Calu3 (cell line): Measurements from ENCODE around the gene KSR2. TPM values are rescaled to one million over a fixed set of nuclear protein-coding genes. Genes with fewer than 3 reads are reported as not detected.
A peak's percentile ranks its signal among the peaks of the same experiment; 100 is the strongest.

Experiments used
- BruUV-seq: library from RNA; stranded (reverse); fragments of 400-500 nt; replicated peaks from 2 replicates; lab custom pipeline; 2021; lab: Mats Ljungman, UMichigan
- CTCF ChIA-PET: fragments of 300-600 bp; sonication (Branson Sonifier 250); formaldehyde crosslinking; loops from one replicate; lab custom pipeline; 2022; ENCODE audit warnings: antibody characterized with exemption; lab: Charles Lee
- DNase-seq: peaks from one replicate; pipeline ENCODE4 v3.0.0; 2022
- H3K27ac Mint-ChIP-seq: one replicate; pipeline ENCODE4 v1.8.0; 2022; ENCODE audit warnings: mixed read lengths; ENCODE audit not compliant: unreplicated experiment
- H3K27me3 Mint-ChIP-seq: one replicate; pipeline ENCODE4 v1.8.0; 2022; ENCODE audit warnings: mixed read lengths; ENCODE audit not compliant: unreplicated experiment
- H3K36me3 Mint-ChIP-seq: one replicate; pipeline ENCODE4 v1.8.0; 2022; ENCODE audit warnings: mild to moderate bottlenecking, moderate library complexity, mixed read lengths; ENCODE audit not compliant: insufficient read depth, unreplicated experiment
- H3K4me1 Mint-ChIP-seq: one replicate; pipeline ENCODE4 v1.8.0; 2022; ENCODE audit warnings: mild to moderate bottlenecking, low read depth, mixed read lengths; ENCODE audit not compliant: unreplicated experiment
- H3K4me3 Mint-ChIP-seq: one replicate; pipeline ENCODE4 v1.8.0; 2022; ENCODE audit warnings: mild to moderate bottlenecking, low read depth, moderate library complexity, mixed read lengths; ENCODE audit not compliant: unreplicated experiment
- H3K9me3 Mint-ChIP-seq: one replicate; pipeline ENCODE4 v1.8.0; 2022; ENCODE audit warnings: low read depth, mixed read lengths; ENCODE audit not compliant: unreplicated experiment
- intact Hi-C: fragments of 100-400 bp; cut with micrococcal nuclease; formaldehyde crosslinking; loops from one replicate; pipeline ENCODE4 v1.10.0; 2022; ENCODE audit not compliant: unreplicated experiment
- total RNA-seq: library from RNA; stranded (reverse); gene quantifications from 2 replicates; pipeline ENCODE4 v1.2.3, GENCODE V29; 2022
- TF ChIP-seq, protein P1 (sequence below): fragments of 200-600 bp; IDR thresholded peaks from one replicate; pipeline ENCODE4 v1.8.0; 2022; ENCODE audit warnings: antibody characterized with exemption; ENCODE audit not compliant: unreplicated experiment

Gene KSR2
- total RNA-seq, 1 experiment from 2014 or later: 1.9 TPM

DNA sequence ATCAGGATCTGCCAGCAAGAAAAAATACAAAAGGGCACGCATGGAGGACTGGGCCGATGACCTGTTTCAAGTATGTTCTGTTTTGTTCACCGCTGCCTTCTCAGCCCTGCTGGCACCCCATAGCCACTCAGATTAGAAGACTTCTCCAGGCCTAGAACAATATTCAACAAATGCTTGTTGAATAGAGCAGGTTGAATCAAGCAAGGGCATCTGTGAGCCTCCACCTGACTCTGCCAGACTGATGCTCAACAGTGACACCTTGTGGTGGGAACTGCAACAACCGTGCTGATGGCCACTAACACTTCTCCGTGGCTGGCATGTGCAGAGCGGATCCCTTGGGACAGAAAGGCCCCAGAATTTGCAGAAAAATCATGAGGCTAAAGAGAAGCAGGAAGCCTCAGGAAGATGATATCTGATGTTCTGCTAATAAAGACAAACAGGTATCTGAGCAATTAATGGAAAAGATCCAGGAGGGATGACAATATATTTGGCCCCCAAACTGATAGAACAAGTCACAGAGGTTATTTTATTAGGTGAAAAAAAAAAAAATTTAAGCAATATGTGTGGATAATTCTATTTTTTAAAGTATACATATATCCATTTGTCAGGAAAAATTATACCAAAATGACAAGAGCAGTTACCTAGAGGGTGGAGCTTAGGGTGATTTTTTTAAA is 114.3 kb downstream of the KSR2 start:
- peaks cover 2% of the 10 kb centered on the region for H3K27me3 Mint-ChIP-seq
- CTCF ChIA-PET: interaction anchor here (1.3 kb wide), 1 partner anchor 17 kb away, joined by 4 read pairs; no protein-coding TSS in a partner anchor
- no TSS peak for BruUV-seq
- no peaks in the 10 kb centered on the region for H3K9me3 Mint-ChIP-seq
- H3K4me1 Mint-ChIP-seq: peaks cover 16% of the 10 kb centered on the region
- TF ChIP-seq, protein P1, sequence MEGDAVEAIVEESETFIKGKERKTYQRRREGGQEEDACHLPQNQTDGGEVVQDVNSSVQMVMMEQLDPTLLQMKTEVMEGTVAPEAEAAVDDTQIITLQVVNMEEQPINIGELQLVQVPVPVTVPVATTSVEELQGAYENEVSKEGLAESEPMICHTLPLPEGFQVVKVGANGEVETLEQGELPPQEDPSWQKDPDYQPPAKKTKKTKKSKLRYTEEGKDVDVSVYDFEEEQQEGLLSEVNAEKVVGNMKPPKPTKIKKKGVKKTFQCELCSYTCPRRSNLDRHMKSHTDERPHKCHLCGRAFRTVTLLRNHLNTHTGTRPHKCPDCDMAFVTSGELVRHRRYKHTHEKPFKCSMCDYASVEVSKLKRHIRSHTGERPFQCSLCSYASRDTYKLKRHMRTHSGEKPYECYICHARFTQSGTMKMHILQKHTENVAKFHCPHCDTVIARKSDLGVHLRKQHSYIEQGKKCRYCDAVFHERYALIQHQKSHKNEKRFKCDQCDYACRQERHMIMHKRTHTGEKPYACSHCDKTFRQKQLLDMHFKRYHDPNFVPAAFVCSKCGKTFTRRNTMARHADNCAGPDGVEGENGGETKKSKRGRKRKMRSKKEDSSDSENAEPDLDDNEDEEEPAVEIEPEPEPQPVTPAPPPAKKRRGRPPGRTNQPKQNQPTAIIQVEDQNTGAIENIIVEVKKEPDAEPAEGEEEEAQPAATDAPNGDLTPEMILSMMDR: peak; percentile 89
- peak; percentile 83 for DNase-seq
- H3K27ac Mint-ChIP-seq: no peak overlapping the region
- H3K4me3 Mint-ChIP-seq: no peak overlapping the region
- no peaks in the 10 kb centered on the region for H3K36me3 Mint-ChIP-seq
- intact Hi-C loops: loop anchor here (5.0 kb wide), 2 partner anchors 487 to 617 kb away; no protein-coding TSS in a partner anchor

GRCh38 chr12:117853600-117853999 is 115.2 kb downstream of the KSR2 start:
- CTCF ChIA-PET: interaction anchor here (0.5 to 1.3 kb wide), 7 partner anchors 16 to 542 kb away, joined by 3 to 8 read pairs (median 3); no protein-coding TSS in a partner anchor
- intact Hi-C loops: loop anchor here (5.0 kb wide), 2 partner anchors 486 to 616 kb away; no protein-coding TSS in a partner anchor
- Mint-ChIP-seq H3K4me3 (no peak overlapping the region), H3K27ac (peak overlapping the region; percentile 30), H3K27me3 (peaks cover 11% of the 10 kb centered on the region), H3K9me3 (no peaks in the 10 kb centered on the region), H3K4me1 (peaks cover 16% of the 10 kb centered on the region), H3K36me3 (no peaks in the 10 kb centered on the region)
- DNase-seq: peak; percentile 70
- TF ChIP-seq, protein P1: no peak
- no TSS peak for BruUV-seq

DNA sequence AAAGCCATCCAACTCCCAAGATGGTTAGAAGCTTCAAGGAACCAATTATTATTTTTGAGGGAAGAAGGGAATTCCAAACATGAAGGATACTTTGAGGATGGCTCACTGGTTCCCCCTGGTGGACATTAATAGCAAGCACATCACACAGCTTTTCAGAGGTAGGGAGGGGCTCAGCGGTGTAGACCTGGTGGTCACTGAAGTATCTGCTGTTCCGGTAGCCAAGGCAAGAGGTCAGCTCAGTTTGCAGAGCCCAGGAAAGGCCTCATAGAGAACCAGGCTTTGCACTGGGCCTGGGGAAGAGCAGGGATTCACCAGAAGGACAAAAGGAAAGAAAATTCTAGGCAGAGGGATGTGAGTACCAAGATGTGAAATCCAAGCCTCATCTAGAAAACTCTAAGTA is 118.7 kb downstream of the KSR2 start:
- Mint-ChIP-seq H3K4me1 (peaks cover 25% of the 10 kb centered on the region), H3K4me3 (no peak overlapping the region), H3K36me3 (no peaks in the 10 kb centered on the region), H3K27me3 (peaks cover 24% of the 10 kb centered on the region), H3K27ac (no peak overlapping the region), H3K9me3 (no peaks in the 10 kb centered on the region)
- TF ChIP-seq, protein P1: peak; percentile 81
- no TSS peak for BruUV-seq
- intact Hi-C loops: loop anchor here (1.0 to 5.0 kb wide), 3 partner anchors 483 to 638 kb away; no protein-coding TSS in a partner anchor
- peak; percentile 49 for DNase-seq
- CTCF ChIA-PET: interaction anchor here (0.5 to 2.1 kb wide), 6 partner anchors 25 to 629 kb away, joined by 3 to 14 read pairs (median 4); no protein-coding TSS in a partner anchor

DNA sequence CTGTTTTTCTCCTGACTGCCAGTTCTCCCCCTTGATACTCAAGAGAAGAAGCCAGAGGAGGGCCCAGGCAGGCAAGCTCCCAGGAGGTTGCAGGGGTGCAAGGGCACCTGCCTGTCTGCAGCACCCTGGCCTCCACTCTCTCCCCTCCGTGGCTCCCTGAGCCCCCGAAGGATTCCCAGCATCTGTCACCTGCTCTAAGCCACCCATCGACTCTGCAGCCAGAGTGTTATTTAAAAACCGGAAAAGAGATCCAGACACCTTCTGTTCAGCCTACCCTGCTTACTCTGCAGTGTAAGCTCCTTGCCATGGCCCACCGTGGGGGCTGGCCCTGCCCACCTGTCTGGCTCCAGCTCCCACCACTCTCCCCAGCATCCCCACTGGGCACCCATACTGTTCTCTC is 121.4 kb downstream of the KSR2 start:
- BruUV-seq: no TSS peak
- CTCF ChIA-PET: no interaction called here
- Mint-ChIP-seq H3K9me3 (no peaks in the 10 kb centered on the region), H3K4me1 (peaks cover 16% of the 10 kb centered on the region), H3K27ac (no peak overlapping the region), H3K27me3 (peaks cover 42% of the 10 kb centered on the region), H3K36me3 (no peaks in the 10 kb centered on the region), H3K4me3 (no peak overlapping the region)
- intact Hi-C loops: no loop called here
- TF ChIP-seq, protein P1: no peak
- no peak for DNase-seq
